ENCODE data around the gene HACD3.

GRCh38 chr15:65571971-65572370 is 41.7 kb downstream of the HACD3 start:
- no peak for TF ChIP-seq TSHZ2 (CRISPR knock-in tag; IDR thresholded peaks at IDR 0.05)
- TF ChIP-seq ZC3H10 (CRISPR knock-in tag; IDR thresholded peaks at IDR 0.05): no peak
- TF ChIP-seq PATZ1 (CRISPR knock-in tag; IDR thresholded peaks at IDR 0.05; ENCODE audit: borderline replicate concordance): no peak
- TF ChIP-seq ZNF565 (CRISPR knock-in tag; conservative IDR thresholded peaks at IDR 0.05; ENCODE audit: low read depth): no peak
- no peak for TF ChIP-seq BACH2 (CRISPR knock-in tag; IDR thresholded peaks at IDR 0.05; ENCODE audit: borderline replicate concordance)
- no peak for TF ChIP-seq SNAI2 (CRISPR knock-in tag; IDR thresholded peaks at IDR 0.05)
- no peak for TF ChIP-seq ZFP3 (CRISPR knock-in tag; IDR thresholded peaks at IDR 0.05)
- TF ChIP-seq RARB (CRISPR knock-in tag; IDR thresholded peaks at IDR 0.05): no peak
- no peak for TF ChIP-seq TCF4 (CRISPR knock-in tag; IDR thresholded peaks at IDR 0.05; ENCODE audit: borderline replicate concordance)
- no peak for TF ChIP-seq PPARA (CRISPR knock-in tag; IDR thresholded peaks at IDR 0.05; ENCODE audit: borderline replicate concordance)
